Kidney (tissue), 14 donors: ENCODE measurements around the gene GREM2. TPM values are rescaled to one million over a fixed set of nuclear protein-coding genes. Genes with fewer than 3 reads are reported as not detected.

ENCODE experiments used
- DNase-seq, 5 donors: peaks; one replicate each; pipeline ENCODE4 v3.0.0-alpha.2; 2013 to 2020
- FAIRE-seq: peaks from 2 replicates; lab custom pipeline; 2012; peaks lifted over from hg19 to GRCh38; lab: Jason Lieb, UNC
- H3K27ac ChIP-seq, 2 donors: one replicate each; pipeline ENCODE4 v1.7.0; 2013; ENCODE audit warnings: low read depth in 2 of 2, low read length in 2 of 2, inconsistent platforms in 1 of 2
- H3K27me3 ChIP-seq: one replicate; pipeline ENCODE4 v1.7.1; 2013; ENCODE audit warnings: low read length, inconsistent platforms; ENCODE audit not compliant: control insufficient read depth, insufficient read depth
- H3K36me3 ChIP-seq, 3 donors: one replicate each; pipeline versions ENCODE4 v1.7.0 to v1.7.1; 2013; ENCODE audit warnings: low read length in 3 of 3, control low read depth in 1 of 3, inconsistent platforms in 1 of 3; ENCODE audit not compliant: insufficient read depth in 3 of 3, control insufficient read depth in 2 of 3
- H3K4me1 ChIP-seq, 3 donors: one replicate each; pipeline versions ENCODE4 v1.7.0 to v1.7.1; 2013; ENCODE audit warnings: low read length in 3 of 3, inconsistent platforms in 1 of 3, low read depth in 1 of 3; ENCODE audit not compliant: control insufficient read depth in 2 of 3, insufficient read depth in 2 of 3
- H3K4me3 ChIP-seq, 3 donors: one replicate each; pipeline versions ENCODE4 v1.7.0 to v1.8.1; 2013; ENCODE audit warnings: low read length in 3 of 3, control low read depth in 1 of 3, inconsistent platforms in 1 of 3
- H3K9ac ChIP-seq, 3 donors: one replicate each; pipeline versions ENCODE4 v1.7.0 to v1.7.1; 2013; ENCODE audit warnings: low read length in 3 of 3, control low read depth in 1 of 3, inconsistent platforms in 1 of 3
- H3K9me3 ChIP-seq, 3 donors: one replicate each; pipeline versions ENCODE4 v1.7.0 to v1.7.1; 2013; ENCODE audit warnings: low read length in 3 of 3, control low read depth in 1 of 3, inconsistent platforms in 1 of 3; ENCODE audit not compliant: control insufficient read depth in 2 of 3, insufficient read depth in 1 of 3
- CTCF ChIP-seq: IDR thresholded peaks from 3 replicates; pipeline ENCODE4 v1.5.1; 2012; ENCODE audit warnings: mild to moderate bottlenecking, moderate library complexity, borderline replicate concordance; ENCODE audit not compliant: insufficient read depth; ENCODE audit errors: extremely low read depth
- intact Hi-C: fragments of 100-400 bp; cut with DNase I; formaldehyde crosslinking; loops from one replicate; pipeline ENCODE4 v1.11.1; 2022
- polyA plus RNA-seq: library from polyadenylated mRNA; stranded (reverse); fragments of 350-450 nt; fragmentation: Illumina TruSeq; extraction: RNeasy Lipid Tissue Mini Kit (QIAGEN cat#74804); gene quantifications from one replicate; pipeline ENCODE4 v1.2.3, GENCODE V29; 2014; ENCODE audit warnings: low read depth, low replicate concordance; ENCODE audit not compliant: insufficient read depth
- total RNA-seq: library from RNA; stranded (reverse); fragmentation: NEBNext Ultra II Directional; extraction: Animal tissue kit (Norgen Biotek cat#: 25700); gene quantifications from one replicate; pipeline ENCODE4 v1.2.1, GENCODE V29; 2021
- donor health status: control.
- donor health status: control.
- donor health status: control.
- donor health status: control.
- donor health status: control.
- donor health status: DM: yes; HTN: yes; CAD: no.
- donor health status: Normal renal cell carcinoma (clear cell type).

The GREM2 gene
- total and polyA plus RNA-seq, 2 donors from 2014 or later, result 0.34 to 0.50 TPM

GRCh38 chr1:240497908-240498307, 114.0 kb downstream of the GREM2 start:
- DNase-seq, result no peak
- H3K9me3 ChIP-seq, result no peaks in the 10 kb centered on the region
- H3K9ac ChIP-seq, result no peak overlapping the region
- H3K36me3 ChIP-seq, result no peaks in the 10 kb centered on the region
- TF ChIP-seq CTCF, result no peak
- H3K27me3 ChIP-seq, result no peaks in the 10 kb centered on the region
- peaks cover 0 to 2% (median 0%) of the 10 kb centered on the region in 3 donors for H3K4me1 ChIP-seq
- no peak overlapping the region for H3K27ac ChIP-seq
- no peak overlapping the region for H3K4me3 ChIP-seq
- no peak for FAIRE-seq
- intact Hi-C loops, result no loop called here

GRCh38 chr1:240496941-240497340, 115.0 kb downstream of the GREM2 start:
- no peak overlapping the region for H3K9ac ChIP-seq
- no peak overlapping the region for H3K27ac ChIP-seq
- H3K36me3 ChIP-seq, result no peaks in the 10 kb centered on the region
- DNase-seq (no peak), FAIRE-seq (no peak)
- H3K4me1 ChIP-seq, result peaks cover 0 to 2% (median 0%) of the 10 kb centered on the region in 3 donors
- no peaks in the 10 kb centered on the region for H3K9me3 ChIP-seq
- TF ChIP-seq CTCF, result no peak
- intact Hi-C loops, result no loop called here
- H3K4me3 ChIP-seq, result no peak overlapping the region
- no peaks in the 10 kb centered on the region for H3K27me3 ChIP-seq

- Histone ChIP-seq H3K27ac (no peak overlapping the region), H3K27me3 (no peaks in the 10 kb centered on the region), H3K4me1 (peaks cover 0 to 2% (median 0%) of the 10 kb centered on the region in 3 donors), H3K4me3 (no peak overlapping the region), H3K36me3 (no peaks in the 10 kb centered on the region), H3K9me3 (no peaks in the 10 kb centered on the region), H3K9ac (no peak overlapping the region)
- FAIRE-seq (no peak), DNase-seq (no peak)
- TF ChIP-seq CTCF, result no peak
- intact Hi-C loops, result no loop called here
Measured at GRCh38 chr1:240496356-240496755, 115.6 kb downstream of the GREM2 start.

- DNase-seq, result no peak
- intact Hi-C loops, result no loop called here
Measured at GRCh38 chr1:240495601-240496000, 116.4 kb downstream of the GREM2 start.

More at GRCh38 chr1:240495601-240496000, 116.4 kb downstream of the GREM2 start:
- Histone ChIP-seq H3K9ac (no peak overlapping the region), H3K9me3 (no peaks in the 10 kb centered on the region), H3K27ac (no peak overlapping the region), H3K36me3 (no peaks in the 10 kb centered on the region), H3K4me3 (no peak overlapping the region), H3K27me3 (no peaks in the 10 kb centered on the region), H3K4me1 (peaks cover 0 to 2% (median 0%) of the 10 kb centered on the region in 3 donors)
- no peak for TF ChIP-seq CTCF
- no peak for FAIRE-seq
